GM18505 (cell line): ENCODE results near the gene HES6.

ENCODE experiments used
- ATAC-seq: cut with Tn5 transposase; IDR thresholded peaks from one replicate; pipeline ENCODE4 v1.9.1; 2021; ENCODE audit not compliant: unreplicated experiment
- POLR2A ChIP-seq: IDR thresholded peaks from 4 replicates; pipeline ENCODE4 v1.6.1; 2011; ENCODE audit warnings: borderline replicate concordance; ENCODE audit not compliant: insufficient read depth, insufficient read length; ENCODE audit errors: extremely low read depth

Gene HES6, protein sequence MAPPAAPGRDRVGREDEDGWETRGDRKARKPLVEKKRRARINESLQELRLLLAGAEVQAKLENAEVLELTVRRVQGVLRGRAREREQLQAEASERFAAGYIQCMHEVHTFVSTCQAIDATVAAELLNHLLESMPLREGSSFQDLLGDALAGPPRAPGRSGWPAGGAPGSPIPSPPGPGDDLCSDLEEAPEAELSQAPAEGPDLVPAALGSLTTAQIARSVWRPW

GRCh38 chr2:238239863-238240756 lies at the start of gene HES6:
HES6 (minus strand) TSS chr2:238240038; CDS start chr2:238239905, 133 bp downstream.
- peak; percentile 82 for TF ChIP-seq POLR2A
- peak; percentile 71 for ATAC-seq

- no peak for TF ChIP-seq POLR2A
- ATAC-seq, result no peak
These were observed 49.7 kb upstream of the HES6 start for GRCh38 chr2:238289574-238289973.

DNA sequence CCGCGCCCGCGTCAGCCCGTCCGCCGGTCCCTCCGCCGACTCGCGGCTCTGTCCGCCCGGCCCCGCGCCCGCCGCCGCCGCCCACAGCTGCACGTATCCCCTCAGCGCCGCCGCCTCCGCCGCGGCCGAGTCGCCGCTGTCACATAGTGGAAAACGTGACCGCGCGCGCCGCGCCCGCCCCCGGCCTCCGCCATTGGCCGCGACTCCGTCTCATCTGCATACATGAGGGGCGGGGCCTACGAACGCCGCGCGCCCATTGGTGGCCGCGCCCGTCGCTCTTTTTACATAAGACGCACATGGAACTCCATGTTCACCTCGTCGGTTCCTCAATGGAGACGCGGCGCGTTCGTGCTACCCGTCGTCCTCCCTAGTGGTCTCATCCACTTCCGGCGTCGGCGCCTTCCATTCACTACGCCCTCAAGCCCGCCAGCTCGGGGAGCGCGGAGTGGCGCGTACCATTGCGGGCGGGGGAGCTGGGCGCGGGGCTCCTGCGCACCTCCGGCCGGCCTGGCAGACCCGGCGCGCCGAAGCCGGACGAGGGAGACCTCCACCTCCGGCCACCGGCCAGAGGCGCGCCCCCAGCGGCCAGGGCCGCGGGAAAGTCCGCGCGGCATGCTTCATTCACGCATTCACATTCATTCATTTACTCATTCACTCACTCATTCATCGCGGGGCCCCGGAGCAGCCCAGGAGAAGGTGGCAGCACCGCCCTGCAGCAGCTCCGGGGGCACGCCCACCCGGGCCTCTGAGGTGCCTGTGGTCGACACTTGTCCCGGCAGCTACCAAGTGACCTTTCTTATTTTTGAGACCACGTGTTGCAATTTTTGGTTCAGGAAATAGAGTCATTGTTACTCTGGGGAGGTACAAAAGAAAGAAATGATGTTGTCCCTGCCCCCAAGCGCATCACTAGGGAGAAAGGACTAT lies 49.1 kb upstream of the HES6 start:
- ATAC-seq, result peak; percentile 91

DNA sequence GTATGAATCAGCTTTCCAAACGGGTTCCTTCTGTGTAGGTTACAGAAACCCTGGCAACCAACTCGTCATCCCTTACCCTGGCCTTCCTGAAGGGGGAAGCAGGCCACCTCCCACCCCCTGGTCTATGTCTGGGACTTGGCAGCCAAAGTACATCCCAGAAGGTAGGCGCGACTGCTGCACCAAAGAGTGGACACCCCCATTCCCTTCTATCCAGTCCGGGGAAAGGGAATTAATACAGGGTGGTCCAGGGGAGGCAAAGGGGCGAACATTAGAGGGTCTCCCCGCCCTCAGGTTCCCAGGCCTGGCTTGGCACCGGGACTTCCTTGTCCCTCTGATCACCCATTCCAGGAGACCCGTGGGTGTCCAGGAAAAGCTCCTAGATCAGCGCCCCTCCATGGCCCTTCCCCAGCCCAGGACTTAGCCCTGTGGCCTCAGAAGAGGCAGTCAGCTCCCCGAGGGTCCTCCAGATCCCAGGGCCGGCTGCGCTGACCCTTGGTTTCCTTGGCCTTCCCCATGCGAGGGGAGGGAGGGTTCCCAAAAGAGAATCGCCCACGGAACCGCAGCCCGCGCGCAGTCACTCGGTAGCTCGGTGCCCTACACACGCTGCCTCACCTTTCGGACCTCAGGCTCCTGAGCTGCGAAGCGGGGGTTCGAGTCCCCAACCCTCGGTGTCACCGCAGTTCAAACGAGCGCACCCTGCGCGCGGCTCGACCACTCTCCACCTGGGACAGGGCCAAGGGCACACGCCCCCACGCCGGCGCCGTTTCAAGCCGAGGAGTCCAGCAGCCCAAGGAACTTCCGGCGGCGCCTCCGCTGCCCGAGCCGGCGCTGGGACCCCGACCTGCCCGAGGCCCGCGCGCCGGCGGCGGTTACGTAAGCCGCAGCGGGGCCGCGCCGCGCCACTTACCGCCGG lies 48.2 kb upstream of the HES6 start, which contains the start of gene PER2:
Gene PER2, minus strand, starts transcription at position 874 of the 913 bp plus-strand sequence. CDS start 10,674 bp downstream, outside the sequence.
- peak; percentile 35 for ATAC-seq
- TF ChIP-seq POLR2A, result no peak

More for the DNA sequence above, 49.1 kb upstream of the HES6 start:
- TF ChIP-seq POLR2A, result peak; percentile 73

- TF ChIP-seq POLR2A, result no peak
- ATAC-seq, result no peak
These were observed 47.3 kb upstream of the HES6 start for GRCh38 chr2:238286987-238287736.

DNA sequence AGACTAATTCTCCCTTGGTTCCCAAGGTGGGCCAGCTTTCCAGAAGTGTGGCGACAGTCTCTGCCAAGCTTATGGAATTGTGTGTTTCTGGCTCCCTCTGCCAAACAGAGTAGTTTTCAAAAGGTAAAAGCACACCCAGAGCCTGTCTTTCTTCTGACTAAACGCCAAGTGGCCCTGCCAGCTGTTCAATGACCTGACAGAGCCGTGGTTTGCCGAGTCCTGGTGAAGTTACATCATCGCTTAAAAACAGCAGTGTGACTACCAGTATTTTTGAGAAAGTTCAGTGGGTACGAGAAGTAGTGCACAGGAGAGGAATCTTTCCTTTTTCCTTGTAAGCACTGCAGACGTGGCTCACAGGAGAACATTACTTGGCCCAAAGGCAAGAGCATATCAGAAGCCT lies 46.7 kb upstream of the HES6 start:
- no peak for TF ChIP-seq POLR2A
- no peak for ATAC-seq

GRCh38 chr2:238286095-238286494 lies 46.3 kb upstream of the HES6 start:
- no peak for ATAC-seq
- TF ChIP-seq POLR2A, result no peak

DNA sequence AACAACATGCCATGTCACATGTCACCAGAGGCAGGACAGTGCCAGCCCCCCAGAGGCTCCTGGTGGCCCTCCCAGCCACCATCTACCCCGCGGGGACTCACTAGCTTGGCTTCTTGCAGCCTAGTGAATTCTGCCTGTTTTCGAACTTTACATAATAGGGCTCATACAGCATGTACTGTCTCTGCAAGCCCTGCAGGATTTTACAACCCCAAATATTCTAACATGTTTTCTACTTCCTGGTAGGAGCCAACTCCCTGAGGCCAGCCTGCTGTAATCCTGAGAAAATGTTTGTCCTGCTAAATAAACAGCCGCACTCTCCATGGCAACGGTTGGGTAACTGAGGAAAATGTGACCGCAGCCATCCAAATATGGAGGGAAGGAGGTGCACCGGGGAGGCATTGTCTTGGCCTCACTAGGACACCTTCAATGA lies 45.8 kb upstream of the HES6 start:
- no peak for ATAC-seq

DNA sequence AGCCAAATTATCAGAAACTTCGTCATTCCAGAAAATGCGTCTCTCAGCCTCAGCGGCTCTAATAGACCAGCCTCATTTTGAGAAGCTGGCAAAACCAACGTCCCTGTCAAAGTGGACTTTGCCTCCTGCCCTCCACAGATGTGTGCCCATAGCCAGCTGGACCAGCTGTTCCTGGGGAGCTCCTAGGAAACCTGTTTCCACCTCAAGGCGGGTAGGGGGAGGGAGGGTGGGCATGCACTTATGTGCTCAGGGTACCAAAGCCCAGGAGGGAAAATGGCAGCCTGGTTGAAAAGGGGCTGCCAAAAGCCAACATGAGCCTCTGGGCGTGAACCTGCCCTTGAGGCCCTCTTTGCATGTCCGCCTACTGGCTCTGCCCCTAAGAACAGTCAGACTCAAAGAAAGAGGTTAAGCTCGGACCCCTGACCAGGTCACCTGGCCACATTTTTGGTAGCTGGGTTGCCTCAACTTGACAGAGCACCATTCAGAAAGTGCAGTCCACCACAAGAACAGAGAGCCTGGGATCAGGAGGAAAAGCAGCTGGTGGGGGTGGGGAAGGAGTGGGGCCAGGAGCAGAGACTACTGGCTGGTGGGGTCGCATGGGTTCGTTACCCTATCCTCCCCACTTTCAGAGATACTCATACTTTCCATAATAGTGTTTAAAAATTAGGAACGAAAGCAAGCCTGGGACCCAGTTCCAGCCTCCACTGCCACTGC lies 45.1 kb upstream of the HES6 start:
- ATAC-seq, result no peak
- no peak for TF ChIP-seq POLR2A

More for the DNA sequence above, 45.8 kb upstream of the HES6 start:
- no peak for TF ChIP-seq POLR2A

DNA sequence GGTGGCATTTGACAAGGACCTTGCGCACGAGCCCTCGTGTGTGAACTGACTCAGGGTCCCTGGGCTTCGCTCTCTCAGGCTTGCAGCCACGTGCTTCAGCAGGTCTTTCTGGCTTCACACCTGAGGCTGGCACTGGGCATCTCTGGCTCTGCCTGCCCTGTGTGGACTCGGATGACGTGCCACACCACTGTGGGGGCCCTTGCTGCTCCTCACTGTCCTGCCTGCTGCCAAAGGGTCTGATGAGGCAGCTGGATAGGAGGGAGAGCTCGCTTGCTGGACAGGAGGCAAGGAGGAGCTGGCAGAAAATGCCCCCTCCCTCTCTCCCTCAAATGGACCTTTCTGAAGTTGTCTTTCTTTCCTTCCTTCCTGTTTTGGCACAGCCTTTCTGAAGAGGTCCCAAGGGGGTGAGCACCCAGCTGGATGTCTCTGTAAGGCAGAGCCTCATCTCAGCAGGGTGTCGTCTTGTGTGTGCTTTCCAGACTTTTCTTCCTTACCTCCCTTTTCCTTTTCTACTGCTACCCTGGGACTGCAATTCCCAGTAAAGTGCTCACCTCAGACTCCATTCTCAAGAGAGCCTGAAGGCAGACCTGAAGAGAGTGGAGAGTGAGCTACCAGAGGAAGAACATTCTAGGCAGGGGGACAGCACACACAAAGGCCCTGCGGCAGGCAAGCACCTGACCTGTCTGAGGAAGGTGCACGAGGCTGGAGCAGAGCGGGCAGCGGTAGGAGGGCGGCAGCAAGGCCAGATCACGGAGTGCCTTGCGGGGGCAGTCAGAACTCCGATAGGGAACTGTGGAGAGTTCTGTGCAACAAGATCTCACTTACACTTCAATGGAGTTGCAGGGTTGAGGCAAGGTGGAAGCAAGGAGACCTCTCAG lies 43.3 kb upstream of the HES6 start:
- TF ChIP-seq POLR2A, result no peak
- no peak for ATAC-seq
